Esophagus muscularis mucosa (tissue), 2 donors: ENCODE results near the gene USP33.

Source experiments
- POLR2A ChIP-seq: fragments of 450-650 bp; IDR thresholded peaks from one replicate; pipeline ENCODE4 v1.6.1; 2017; ENCODE audit warnings: antibody characterized with exemption, moderate library complexity, mild to moderate bottlenecking, low read depth
- POLR2AphosphoS5 ChIP-seq, 2 donors: sonication (generic); formaldehyde crosslinking; IDR thresholded peaks; one replicate each; pipeline ENCODE4 v1.6.1; 2017; ENCODE audit warnings: antibody characterized with exemption in 2 of 2

GRCh38 chr1:77680173-77680572, 79.5 kb downstream of the USP33 start:
- no peak for TF ChIP-seq POLR2AphosphoS5 (IDR thresholded peaks at IDR 0.05)
- TF ChIP-seq POLR2A = no peak
